A673 (cell line): ENCODE measurements around the gene AHDC1. TPM values are rescaled to one million over a fixed set of nuclear protein-coding genes. Genes with fewer than 3 reads are reported as not detected.
A peak's percentile ranks its signal among the peaks of the same experiment; 100 is the strongest.

Source experiments
- BruUV-seq: library from RNA; stranded (reverse); fragments of 400-500 nt; replicated peaks from 2 replicates; lab custom pipeline; 2021; lab: Mats Ljungman, UMichigan
- CTCF ChIA-PET: fragments of 300-600 bp; sonication (Branson Sonifier 250); formaldehyde crosslinking; loops from one replicate; lab custom pipeline; 2022; ENCODE audit warnings: antibody characterized with exemption; lab: Charles Lee
- POLR2A ChIA-PET: fragments of 300-600 bp; sonication (Branson Sonifier 250); formaldehyde crosslinking; loops from one replicate; lab custom pipeline; 2022; ENCODE audit warnings: antibody characterized with exemption; ENCODE audit not compliant: low non-redundant PET; lab: Charles Lee
- DNase-seq: peaks from one replicate; pipeline ENCODE4 v3.0.0-alpha.2; 2015; ENCODE audit warnings: low spot score
- H3K27ac ChIP-seq: fragments of 200-600 bp; sonication (generic); 2 replicates; pipeline ENCODE4 v1.5.1; 2016; ENCODE audit warnings: mixed run types, low read depth, mild to moderate bottlenecking, mixed read lengths, antibody characterized with exemption, low read length; ENCODE audit not compliant: poor library complexity, severe bottlenecking
- H3K27me3 ChIP-seq: fragments of 200-600 bp; sonication (generic); replicated peaks from 2 replicates; pipeline ENCODE4 v1.6.1; 2017; ENCODE audit warnings: mixed run types, low read depth, mild to moderate bottlenecking, mixed read lengths, antibody characterized with exemption, low read length; ENCODE audit not compliant: insufficient read depth, poor library complexity
- H3K36me3 ChIP-seq: fragments of 200-600 bp; sonication (generic); 2 replicates; pipeline ENCODE4 v1.6.1; 2016; ENCODE audit warnings: mixed run types, mild to moderate bottlenecking, mixed read lengths, antibody characterized with exemption, low read length; ENCODE audit not compliant: insufficient read depth, poor library complexity, severe bottlenecking
- H3K4me1 ChIP-seq: fragments of 200-600 bp; sonication (generic); 2 replicates; pipeline ENCODE4 v1.6.1; 2017; ENCODE audit warnings: mixed run types, mild to moderate bottlenecking, mixed read lengths, antibody characterized with exemption, low read length; ENCODE audit not compliant: insufficient read depth, poor library complexity, severe bottlenecking
- H3K4me3 ChIP-seq: fragments of 200-600 bp; sonication (generic); 2 replicates; pipeline ENCODE4 v1.5.1; 2016; ENCODE audit warnings: low read depth, mixed run types, mild to moderate bottlenecking, mixed read lengths, low read length; ENCODE audit not compliant: poor library complexity, severe bottlenecking
- H3K9me3 ChIP-seq: fragments of 200-600 bp; sonication (generic); 2 replicates; pipeline ENCODE4 v1.6.1; 2016; ENCODE audit warnings: mixed run types, low read depth, mild to moderate bottlenecking, mixed read lengths, antibody characterized with exemption, low read length; ENCODE audit not compliant: poor library complexity, severe bottlenecking
- EZH2 ChIP-seq: fragments of 200-600 bp; sonication (generic); IDR thresholded peaks from 2 replicates; pipeline ENCODE4 v1.6.1; 2017; ENCODE audit warnings: borderline replicate concordance, low read depth, mild to moderate bottlenecking, mixed read lengths, antibody characterized with exemption, low read length; ENCODE audit not compliant: poor library complexity, severe bottlenecking
- intact Hi-C: fragments of 100-400 bp; cut with micrococcal nuclease; formaldehyde crosslinking; loops from one replicate; pipeline ENCODE4 v1.10.0; 2022; ENCODE audit not compliant: unreplicated experiment
- total RNA-seq: library from RNA; stranded (reverse); gene quantifications from 2 replicates; pipeline ENCODE4 v1.2.3, GENCODE V29; 2021
- TF ChIP-seq, protein P1 (sequence below): fragments of 300-800, 200-600 bp; sonication (generic); conservative IDR thresholded peaks from 2 replicates; pipeline ENCODE4 v1.5.1; 2017; ENCODE audit warnings: low read depth, mild to moderate bottlenecking, antibody characterized with exemption, low read length, moderate library complexity, mixed read lengths

AHDC1 gene
- total RNA-seq, 1 experiment from 2014 or later, result 33.2 TPM

DNA sequence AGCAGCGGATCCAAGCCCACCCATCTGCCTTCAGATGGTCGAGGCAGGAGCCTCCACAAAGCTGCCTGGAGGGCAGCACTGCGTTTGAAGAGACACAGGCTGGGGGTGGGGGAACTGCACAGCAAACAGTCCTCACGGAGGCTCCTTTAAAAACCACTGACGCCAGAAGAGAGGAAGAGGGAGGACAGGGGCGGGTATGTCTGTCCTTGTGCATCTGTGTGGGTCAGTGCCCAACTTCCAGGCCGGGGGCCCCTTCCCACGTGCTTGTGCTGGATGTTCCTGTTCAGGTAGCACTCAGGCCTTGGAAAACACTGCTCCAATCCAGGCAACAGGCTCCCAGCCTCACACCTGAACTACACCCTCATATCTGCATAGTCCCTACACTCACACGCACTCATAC lies 7.7 kb downstream of the AHDC1 start:
- peak overlapping the region; percentile 30 for H3K27ac ChIP-seq
- peaks cover 84% of the 10 kb centered on the region for H3K4me1 ChIP-seq
- H3K9me3 ChIP-seq, result no peaks in the 10 kb centered on the region
- ChIA-PET CTCF (no interaction called here), POLR2A (interaction anchor here (0.5 kb wide), 1 partner anchor 49 kb away, joined by 13 read pairs; no protein-coding TSS in a partner anchor)
- no peak overlapping the region for H3K4me3 ChIP-seq
- no peaks in the 10 kb centered on the region for H3K36me3 ChIP-seq
- DNase-seq, result no peak
- intact Hi-C loops, result no loop called here
- TF ChIP-seq EZH2, result no peak
- TF ChIP-seq, protein P1, sequence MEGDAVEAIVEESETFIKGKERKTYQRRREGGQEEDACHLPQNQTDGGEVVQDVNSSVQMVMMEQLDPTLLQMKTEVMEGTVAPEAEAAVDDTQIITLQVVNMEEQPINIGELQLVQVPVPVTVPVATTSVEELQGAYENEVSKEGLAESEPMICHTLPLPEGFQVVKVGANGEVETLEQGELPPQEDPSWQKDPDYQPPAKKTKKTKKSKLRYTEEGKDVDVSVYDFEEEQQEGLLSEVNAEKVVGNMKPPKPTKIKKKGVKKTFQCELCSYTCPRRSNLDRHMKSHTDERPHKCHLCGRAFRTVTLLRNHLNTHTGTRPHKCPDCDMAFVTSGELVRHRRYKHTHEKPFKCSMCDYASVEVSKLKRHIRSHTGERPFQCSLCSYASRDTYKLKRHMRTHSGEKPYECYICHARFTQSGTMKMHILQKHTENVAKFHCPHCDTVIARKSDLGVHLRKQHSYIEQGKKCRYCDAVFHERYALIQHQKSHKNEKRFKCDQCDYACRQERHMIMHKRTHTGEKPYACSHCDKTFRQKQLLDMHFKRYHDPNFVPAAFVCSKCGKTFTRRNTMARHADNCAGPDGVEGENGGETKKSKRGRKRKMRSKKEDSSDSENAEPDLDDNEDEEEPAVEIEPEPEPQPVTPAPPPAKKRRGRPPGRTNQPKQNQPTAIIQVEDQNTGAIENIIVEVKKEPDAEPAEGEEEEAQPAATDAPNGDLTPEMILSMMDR, result no peak
- no TSS peak for BruUV-seq
- no peaks in the 10 kb centered on the region for H3K27me3 ChIP-seq

DNA sequence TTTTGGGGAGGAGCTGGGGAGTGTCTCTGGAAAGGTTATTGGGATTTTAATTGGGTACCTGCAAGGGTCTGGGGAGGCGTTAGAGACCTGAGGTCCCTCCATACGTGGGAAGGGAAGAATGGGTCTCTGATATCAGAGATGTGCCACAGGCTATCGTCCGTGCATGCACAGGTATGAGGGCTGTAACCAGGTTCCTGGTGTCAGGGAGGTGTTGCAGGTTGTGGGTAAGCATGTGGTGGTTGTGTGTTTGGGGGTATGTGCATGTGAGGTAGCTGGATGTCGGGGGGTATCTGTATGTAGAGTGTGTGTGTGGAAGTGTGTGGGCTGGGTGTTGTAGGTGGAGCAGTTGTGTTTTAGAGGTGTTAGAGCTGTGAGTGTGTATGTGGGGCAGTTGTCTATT lies 8.3 kb downstream of the AHDC1 start:
- Histone ChIP-seq H3K27ac (peak overlapping the region; percentile 30), H3K27me3 (no peaks in the 10 kb centered on the region), H3K4me3 (no peak overlapping the region), H3K4me1 (peaks cover 84% of the 10 kb centered on the region), H3K36me3 (no peaks in the 10 kb centered on the region), H3K9me3 (no peaks in the 10 kb centered on the region)
- no TSS peak for BruUV-seq
- ChIA-PET CTCF (interaction anchor here (1.0 kb wide), 1 partner anchor 38 kb away, joined by 9 read pairs; no protein-coding TSS in a partner anchor), POLR2A (no interaction called here)
- TF ChIP-seq, protein P1, result no peak
- no peak for TF ChIP-seq EZH2
- intact Hi-C loops, result no loop called here
- no peak for DNase-seq

DNA sequence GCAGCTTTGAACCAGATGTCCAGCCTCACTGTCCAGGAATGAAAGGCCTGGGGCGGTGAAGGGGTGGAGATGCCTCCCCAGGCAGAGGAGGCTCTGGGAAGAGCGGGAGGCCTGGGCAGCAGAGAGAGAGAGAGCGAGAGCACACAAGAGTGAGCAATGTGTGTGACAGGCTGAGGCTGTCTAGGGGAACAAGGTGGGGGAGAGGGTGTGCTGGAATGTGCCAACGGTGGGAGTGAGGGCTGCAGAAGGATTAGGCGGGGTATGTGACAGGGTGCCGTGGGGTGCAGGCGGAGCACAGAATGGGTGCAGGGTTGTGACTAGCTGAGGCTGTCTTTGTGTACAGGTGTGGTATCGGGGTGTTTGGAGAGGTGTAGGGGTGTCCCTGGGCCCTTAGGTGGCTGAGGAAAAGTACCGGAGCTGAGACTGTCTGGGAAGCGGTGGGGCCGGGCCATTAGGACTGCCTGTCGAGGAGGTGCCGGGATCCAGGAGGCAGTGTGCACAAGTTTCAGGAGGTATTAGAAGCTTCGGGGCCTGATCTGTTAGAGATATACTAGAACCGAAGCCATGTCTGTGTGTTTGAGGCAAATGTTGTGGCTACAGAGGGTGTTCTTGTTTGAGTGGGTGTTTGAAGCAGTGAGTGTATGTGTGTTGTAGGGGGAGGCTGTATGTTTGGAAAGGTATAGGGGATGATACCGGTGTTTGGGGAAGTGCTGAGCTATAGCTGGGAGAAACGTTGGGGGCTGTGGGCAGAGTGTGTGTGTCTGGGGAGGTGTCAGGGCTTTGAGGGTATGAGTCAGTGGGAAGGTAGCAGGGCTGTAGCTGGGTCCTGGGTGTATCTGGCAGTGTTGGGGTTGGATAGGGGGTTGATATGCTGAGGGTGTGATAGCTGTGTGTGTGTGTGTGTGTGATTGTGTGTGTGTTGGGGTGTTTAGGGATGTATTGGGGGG lies 9.1 kb downstream of the AHDC1 start:
- no peak for DNase-seq
- BruUV-seq, result no TSS peak
- CTCF ChIA-PET, result interaction anchor here (1.0 kb wide), 2 partner anchors 20 to 38 kb away, joined by 3 to 9 read pairs; no protein-coding TSS in a partner anchor
- Histone ChIP-seq H3K27ac (peak overlapping the region; percentile 69), H3K4me3 (no peak overlapping the region), H3K27me3 (no peaks in the 10 kb centered on the region), H3K4me1 (peaks cover 84% of the 10 kb centered on the region), H3K9me3 (no peaks in the 10 kb centered on the region), H3K36me3 (no peaks in the 10 kb centered on the region)
- POLR2A ChIA-PET, result no interaction called here
- intact Hi-C loops, result no loop called here
- TF ChIP-seq EZH2, result no peak
- TF ChIP-seq, protein P1, result no peak
